ENCODE data around the gene XYLT2. TPM values are rescaled to one million over a fixed set of nuclear protein-coding genes. Genes with fewer than 3 reads are reported as not detected.

The XYLT2 gene
- total and polyA plus RNA-seq, 9 of the 15 experiments (the other 6 are each of a cell fraction or from before 2014, with no cell fraction given) = 0.63 to 9.1 (median 4.3) TPM

DNA sequence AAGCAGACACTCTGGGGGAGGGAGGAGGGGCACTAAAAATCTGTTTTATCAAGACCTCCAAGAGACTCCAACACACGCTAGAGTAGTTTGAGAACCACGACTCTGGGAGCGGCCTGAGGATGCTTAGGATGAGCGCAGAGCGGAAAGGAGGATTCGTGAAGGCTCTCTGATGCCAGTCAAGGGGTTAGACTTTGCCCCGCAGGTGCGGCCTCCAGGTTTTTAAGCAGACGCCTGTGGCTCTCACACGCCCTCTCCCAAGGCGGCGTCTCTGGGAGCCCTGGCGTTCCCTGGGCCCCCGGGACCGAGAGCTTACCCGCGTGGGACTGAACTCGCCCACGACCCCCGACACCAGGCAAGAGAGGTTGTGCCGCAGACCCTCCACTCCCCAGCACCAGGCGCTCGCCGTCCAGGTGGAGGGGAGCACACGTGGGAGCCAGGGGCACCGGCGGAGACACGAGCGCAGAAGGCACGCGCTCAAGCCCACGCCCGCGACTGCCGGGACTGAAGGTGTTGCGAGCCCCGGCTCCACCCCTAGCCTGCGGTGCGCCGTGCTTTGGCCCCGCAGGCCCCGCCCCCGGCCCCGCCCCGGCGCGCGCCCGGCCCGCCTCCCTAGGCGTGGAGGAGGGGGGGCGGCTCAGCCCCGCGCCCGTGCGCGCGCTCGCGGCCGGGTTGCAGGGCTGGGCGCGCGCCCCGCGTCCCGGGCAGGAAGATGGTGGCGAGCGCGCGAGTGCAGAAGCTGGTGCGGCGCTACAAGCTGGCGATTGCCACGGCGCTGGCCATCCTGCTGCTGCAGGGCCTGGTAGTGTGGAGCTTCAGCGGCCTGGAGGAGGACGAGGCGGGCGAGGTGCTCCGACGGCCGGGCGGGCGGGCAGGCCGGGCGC lies at the start of gene XYLT2 (continued):
- TF ChIP-seq, protein P1, sequence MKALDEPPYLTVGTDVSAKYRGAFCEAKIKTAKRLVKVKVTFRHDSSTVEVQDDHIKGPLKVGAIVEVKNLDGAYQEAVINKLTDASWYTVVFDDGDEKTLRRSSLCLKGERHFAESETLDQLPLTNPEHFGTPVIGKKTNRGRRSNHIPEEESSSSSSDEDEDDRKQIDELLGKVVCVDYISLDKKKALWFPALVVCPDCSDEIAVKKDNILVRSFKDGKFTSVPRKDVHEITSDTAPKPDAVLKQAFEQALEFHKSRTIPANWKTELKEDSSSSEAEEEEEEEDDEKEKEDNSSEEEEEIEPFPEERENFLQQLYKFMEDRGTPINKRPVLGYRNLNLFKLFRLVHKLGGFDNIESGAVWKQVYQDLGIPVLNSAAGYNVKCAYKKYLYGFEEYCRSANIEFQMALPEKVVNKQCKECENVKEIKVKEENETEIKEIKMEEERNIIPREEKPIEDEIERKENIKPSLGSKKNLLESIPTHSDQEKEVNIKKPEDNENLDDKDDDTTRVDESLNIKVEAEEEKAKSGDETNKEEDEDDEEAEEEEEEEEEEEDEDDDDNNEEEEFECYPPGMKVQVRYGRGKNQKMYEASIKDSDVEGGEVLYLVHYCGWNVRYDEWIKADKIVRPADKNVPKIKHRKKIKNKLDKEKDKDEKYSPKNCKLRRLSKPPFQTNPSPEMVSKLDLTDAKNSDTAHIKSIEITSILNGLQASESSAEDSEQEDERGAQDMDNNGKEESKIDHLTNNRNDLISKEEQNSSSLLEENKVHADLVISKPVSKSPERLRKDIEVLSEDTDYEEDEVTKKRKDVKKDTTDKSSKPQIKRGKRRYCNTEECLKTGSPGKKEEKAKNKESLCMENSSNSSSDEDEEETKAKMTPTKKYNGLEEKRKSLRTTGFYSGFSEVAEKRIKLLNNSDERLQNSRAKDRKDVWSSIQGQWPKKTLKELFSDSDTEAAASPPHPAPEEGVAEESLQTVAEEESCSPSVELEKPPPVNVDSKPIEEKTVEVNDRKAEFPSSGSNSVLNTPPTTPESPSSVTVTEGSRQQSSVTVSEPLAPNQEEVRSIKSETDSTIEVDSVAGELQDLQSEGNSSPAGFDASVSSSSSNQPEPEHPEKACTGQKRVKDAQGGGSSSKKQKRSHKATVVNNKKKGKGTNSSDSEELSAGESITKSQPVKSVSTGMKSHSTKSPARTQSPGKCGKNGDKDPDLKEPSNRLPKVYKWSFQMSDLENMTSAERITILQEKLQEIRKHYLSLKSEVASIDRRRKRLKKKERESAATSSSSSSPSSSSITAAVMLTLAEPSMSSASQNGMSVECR (CRISPR knock-in tag; IDR thresholded peaks at IDR 0.05) = peak; percentile 52; the same call in 1 of the 2 replicates
- TF ChIP-seq ZNF561 (CRISPR knock-in tag; conservative IDR thresholded peaks at IDR 0.05) = no peak
- TF ChIP-seq NFRKB (IDR thresholded peaks at IDR 0.05; ENCODE audit: low read depth) = no peak
- TF ChIP-seq FOXJ3 (CRISPR knock-in tag; IDR thresholded peaks at IDR 0.05) = no peak
- no peak for TF ChIP-seq ZNF764 (CRISPR knock-in tag; IDR thresholded peaks at IDR 0.05; ENCODE audit: low read depth)
- TF ChIP-seq SFPQ (IDR thresholded peaks at IDR 0.05; ENCODE audit: low read depth, low read length) = no peak
- TF ChIP-seq RBM34 (IDR thresholded peaks at IDR 0.05; ENCODE audit: borderline replicate concordance, insufficient read depth, low read length) = no peak
- TF ChIP-seq ZNF217 (CRISPR knock-in tag; IDR thresholded peaks at IDR 0.05) = no peak
- TF ChIP-seq LARP7 (IDR thresholded peaks at IDR 0.05) = no peak
- no peak for TF ChIP-seq ZBTB17 (CRISPR knock-in tag; IDR thresholded peaks at IDR 0.05)
- TF ChIP-seq, protein P2, sequence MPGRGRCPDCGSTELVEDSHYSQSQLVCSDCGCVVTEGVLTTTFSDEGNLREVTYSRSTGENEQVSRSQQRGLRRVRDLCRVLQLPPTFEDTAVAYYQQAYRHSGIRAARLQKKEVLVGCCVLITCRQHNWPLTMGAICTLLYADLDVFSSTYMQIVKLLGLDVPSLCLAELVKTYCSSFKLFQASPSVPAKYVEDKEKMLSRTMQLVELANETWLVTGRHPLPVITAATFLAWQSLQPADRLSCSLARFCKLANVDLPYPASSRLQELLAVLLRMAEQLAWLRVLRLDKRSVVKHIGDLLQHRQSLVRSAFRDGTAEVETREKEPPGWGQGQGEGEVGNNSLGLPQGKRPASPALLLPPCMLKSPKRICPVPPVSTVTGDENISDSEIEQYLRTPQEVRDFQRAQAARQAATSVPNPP (IDR thresholded peaks at IDR 0.05; ENCODE audit: borderline replicate concordance, insufficient read depth, insufficient read length) = no peak
- TF ChIP-seq HDAC2 (IDR thresholded peaks at IDR 0.05) = peak; percentile 63; the same call in 1 of the 2 replicates
- no peak for TF ChIP-seq NCOA4 (IDR thresholded peaks at IDR 0.05; ENCODE audit: partially characterized antibody)
- no peak for TF ChIP-seq KLF1 (tag; IDR thresholded peaks at IDR 0.05)
- TF ChIP-seq SMAD4 (CRISPR knock-in tag; conservative IDR thresholded peaks at IDR 0.05) = peak; percentile 67; the same call in 1 of the 2 replicates
- TF ChIP-seq, protein P3, sequence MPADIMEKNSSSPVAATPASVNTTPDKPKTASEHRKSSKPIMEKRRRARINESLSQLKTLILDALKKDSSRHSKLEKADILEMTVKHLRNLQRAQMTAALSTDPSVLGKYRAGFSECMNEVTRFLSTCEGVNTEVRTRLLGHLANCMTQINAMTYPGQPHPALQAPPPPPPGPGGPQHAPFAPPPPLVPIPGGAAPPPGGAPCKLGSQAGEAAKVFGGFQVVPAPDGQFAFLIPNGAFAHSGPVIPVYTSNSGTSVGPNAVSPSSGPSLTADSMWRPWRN (IDR thresholded peaks at IDR 0.05; ENCODE audit: low read depth) = no peak
- no peak for TF ChIP-seq DNMT1 (IDR thresholded peaks at IDR 0.05)
- TF ChIP-seq ZNF253 (CRISPR knock-in tag; conservative IDR thresholded peaks at IDR 0.05) = no peak
- TF ChIP-seq TFAM (CRISPR knock-in tag; conservative IDR thresholded peaks at IDR 0.05) = no peak
- peak; percentile 41; the same call in 1 of the 2 replicates for TF ChIP-seq ZNF263 (CRISPR knock-in tag; IDR thresholded peaks at IDR 0.05; ENCODE audit: borderline replicate concordance)
- peak; percentile 62 for TF ChIP-seq SUPT5H (IDR thresholded peaks at IDR 0.05)

Data from K562 (cell line).